Retinal pigment epithelial cell (primary cell): ENCODE data around the gene CACFD1.

ENCODE experiments used
- DNase-seq: peaks from one replicate; pipeline ENCODE4 v3.0.0-alpha.2; 2010; ENCODE audit warnings: low read depth
- H3K4me3 ChIP-seq: 2 replicates; pipeline ENCODE4 v1.5.1; 2011; ENCODE audit warnings: mild to moderate bottlenecking, low read length, control low read depth, moderate library complexity
- CTCF ChIP-seq: conservative IDR thresholded peaks from 2 replicates; pipeline ENCODE4 v1.5.1; 2011; ENCODE audit warnings: low read depth, low read length, control low read depth, inconsistent platforms

CACFD1 gene

GRCh38 chr9:133490201-133490681 lies 30.5 kb downstream of the CACFD1 start:
- no peak for TF ChIP-seq CTCF
- H3K4me3 ChIP-seq = no peak overlapping the region
- DNase-seq = no peak

GRCh38 chr9:133490865-133491655 lies 31.3 kb downstream of the CACFD1 start:
- DNase-seq = no peak
- no peak overlapping the region for H3K4me3 ChIP-seq
- TF ChIP-seq CTCF = no peak

GRCh38 chr9:133491656-133491925 lies 31.8 kb downstream of the CACFD1 start:
- no peak for TF ChIP-seq CTCF
- H3K4me3 ChIP-seq = no peak overlapping the region
- no peak for DNase-seq

GRCh38 chr9:133492061-133493021 lies 32.6 kb downstream of the CACFD1 start:
- DNase-seq = no peak
- no peak for TF ChIP-seq CTCF
- no peak overlapping the region for H3K4me3 ChIP-seq

- no peak for DNase-seq
These were observed 33.6 kb downstream of the CACFD1 start for GRCh38 chr9:133493428-133493827.

GRCh38 chr9:133493845-133494540 lies 34.2 kb downstream of the CACFD1 start:
- no peak for DNase-seq
- H3K4me3 ChIP-seq = no peak overlapping the region
- no peak for TF ChIP-seq CTCF

More at GRCh38 chr9:133493428-133493827, 33.6 kb downstream of the CACFD1 start:
- TF ChIP-seq CTCF = no peak
- H3K4me3 ChIP-seq = no peak overlapping the region
